Testis (tissue), 2 donors: ENCODE measurements around the gene ANKRD18B.
"Not testable (repeated sequence)": the region's sequence is repeated elsewhere in the genome, so short reads cannot be mapped to it uniquely, and the experiment has no call there.

Source experiments
- CTCF ChIP-seq, 3 experiments: fragments of 450-650 bp in 2 of 3; fragments of 200-600 bp in 1 of 3; sonication (generic) in 1 of 3; IDR thresholded peaks; one replicate each; pipeline ENCODE4 v1.5.1; 2016 to 2019; ENCODE audit warnings: antibody characterized with exemption in 3 of 3, mild to moderate bottlenecking in 2 of 3, moderate library complexity in 1 of 3
- POLR2A ChIP-seq: fragments of 450-650 bp; IDR thresholded peaks from one replicate; pipeline ENCODE4 v1.6.1; 2017; ENCODE audit warnings: antibody characterized with exemption, mild to moderate bottlenecking, moderate library complexity

GRCh38 chr9:33512535-33512934 lies 11.5 kb upstream of the ANKRD18B start:
- TF ChIP-seq POLR2A; CTCF (IDR thresholded peaks at IDR 0.05): not testable (repeated sequence)
